CD4-positive, alpha-beta T cell treated with Interleukin-15 for 4 hours (primary cell): Measurements from ENCODE around the gene DLEC1.

Source experiments
- DNase-seq: peaks from one replicate; pipeline ENCODE4 v3.0.0-alpha.2; 2020; ENCODE audit warnings: low spot score

The DLEC1 gene

GRCh38 chr3:38138349-38139190 is 99.6 kb downstream of the DLEC1 start, which contains the start of gene MYD88:
Gene MYD88 (plus strand): TSS chr3:38138661. CDS start chr3:38138701, 40 bp downstream.
- DNase-seq, result peak; percentile 79

GRCh38 chr3:38139191-38139590 is 100.2 kb downstream of the DLEC1 start:
- no peak for DNase-seq

DNA sequence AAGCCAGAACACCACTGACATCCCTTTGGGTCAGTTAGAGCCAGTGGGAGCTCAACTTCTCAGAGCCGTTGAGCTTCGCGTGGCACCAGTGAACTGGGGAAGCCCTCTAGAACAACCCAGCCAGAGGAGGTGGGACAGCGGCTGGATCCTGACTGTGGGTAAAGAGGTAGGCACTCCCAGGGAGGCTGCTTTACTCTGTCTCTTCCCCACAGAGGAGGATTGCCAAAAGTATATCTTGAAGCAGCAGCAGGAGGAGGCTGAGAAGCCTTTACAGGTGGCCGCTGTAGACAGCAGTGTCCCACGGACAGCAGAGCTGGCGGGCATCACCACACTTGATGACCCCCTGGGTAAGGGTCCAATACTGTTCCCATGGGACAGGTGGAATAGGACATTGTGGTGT is 100.6 kb downstream of the DLEC1 start:
- no peak for DNase-seq

DNA sequence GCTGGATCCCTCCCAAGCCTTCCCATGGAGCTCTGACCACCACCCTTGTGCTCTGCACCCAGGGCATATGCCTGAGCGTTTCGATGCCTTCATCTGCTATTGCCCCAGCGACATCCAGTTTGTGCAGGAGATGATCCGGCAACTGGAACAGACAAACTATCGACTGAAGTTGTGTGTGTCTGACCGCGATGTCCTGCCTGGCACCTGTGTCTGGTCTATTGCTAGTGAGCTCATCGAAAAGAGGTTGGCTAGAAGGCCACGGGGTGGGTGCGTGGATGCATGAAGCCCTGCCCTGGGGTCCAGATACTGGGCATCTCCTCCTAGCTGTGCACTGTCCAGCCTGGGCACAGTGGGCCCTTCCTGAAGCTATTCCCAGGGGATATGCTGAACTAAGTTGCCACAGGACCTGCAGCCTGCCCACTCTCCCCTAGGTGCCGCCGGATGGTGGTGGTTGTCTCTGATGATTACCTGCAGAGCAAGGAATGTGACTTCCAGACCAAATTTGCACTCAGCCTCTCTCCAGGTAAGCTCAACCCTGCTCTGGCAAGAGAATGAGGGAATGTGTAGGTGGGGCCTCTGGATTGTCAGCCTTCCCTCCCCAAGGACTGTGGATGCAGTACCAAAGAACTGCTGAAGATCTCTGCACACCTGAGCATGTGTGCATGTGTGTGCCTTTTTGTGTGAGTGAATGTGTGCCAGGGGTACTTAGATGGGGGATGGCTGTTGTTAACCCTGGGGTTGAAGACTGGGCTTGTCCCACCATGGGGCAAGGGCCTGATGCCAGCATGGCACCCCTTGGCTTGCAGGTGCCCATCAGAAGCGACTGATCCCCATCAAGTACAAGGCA is 101.5 kb downstream of the DLEC1 start:
- no peak for DNase-seq

- DNase-seq, result no peak
Observed at GRCh38 chr3:38141173-38141951, 102.4 kb downstream of the DLEC1 start.

DNA sequence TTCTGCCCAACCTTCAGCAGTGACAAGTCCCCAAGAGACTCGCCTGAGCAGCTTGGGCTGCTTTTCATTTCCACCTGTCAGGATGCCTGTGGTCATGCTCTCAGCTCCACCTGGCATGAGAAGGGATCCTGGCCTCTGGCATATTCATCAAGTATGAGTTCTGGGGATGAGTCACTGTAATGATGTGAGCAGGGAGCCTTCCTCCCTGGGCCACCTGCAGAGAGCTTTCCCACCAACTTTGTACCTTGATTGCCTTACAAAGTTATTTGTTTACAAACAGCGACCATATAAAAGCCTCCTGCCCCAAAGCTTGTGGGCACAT is 102.9 kb downstream of the DLEC1 start:
- no peak for DNase-seq

DNA sequence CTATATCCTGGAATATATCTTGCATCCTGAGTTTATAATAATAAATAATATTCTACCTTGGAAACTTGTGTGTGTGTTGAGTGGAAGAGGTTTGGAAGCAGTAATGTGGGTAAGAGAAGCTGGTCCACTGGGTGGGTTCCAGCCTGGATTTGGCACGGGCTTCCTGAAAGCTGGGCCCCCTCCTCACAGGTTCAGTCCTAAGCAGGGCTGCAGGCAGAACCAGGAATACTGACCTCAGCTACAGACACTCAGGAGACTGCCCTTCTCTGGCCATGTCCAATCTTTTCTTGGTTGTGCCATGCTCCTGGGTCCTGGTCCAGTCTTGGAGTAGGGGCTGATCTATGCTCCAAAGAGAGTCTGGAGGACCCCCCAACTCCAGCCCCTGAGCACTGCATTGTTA is 104.0 kb downstream of the DLEC1 start:
- no peak for DNase-seq

DNA sequence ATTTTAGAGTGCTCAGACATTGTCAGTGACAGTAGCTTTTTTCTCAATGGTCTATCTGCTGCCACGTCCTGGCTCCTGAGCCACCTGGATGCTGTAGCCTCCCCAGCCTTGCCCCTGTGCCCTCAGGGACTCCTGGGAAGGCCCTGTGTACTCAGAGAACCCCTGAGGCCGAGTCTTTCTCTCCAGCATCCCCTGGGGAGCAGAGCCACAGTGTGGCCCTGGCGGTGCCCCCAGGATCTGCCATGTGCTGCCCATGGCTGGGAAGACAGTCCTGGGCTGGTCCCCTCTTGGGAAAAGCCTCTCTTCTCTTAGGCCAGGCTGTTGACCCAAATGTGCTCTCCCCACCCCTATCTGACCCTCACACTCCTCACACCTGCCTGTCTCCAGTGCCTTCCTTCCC is 104.5 kb downstream of the DLEC1 start:
- no peak for DNase-seq

- no peak for DNase-seq
Observed at GRCh38 chr3:38146504-38146903, 107.5 kb downstream of the DLEC1 start.

GRCh38 chr3:38147421-38147820 is 108.4 kb downstream of the DLEC1 start:
- DNase-seq, result no peak

GRCh38 chr3:38148311-38148882 is 109.4 kb downstream of the DLEC1 start:
- DNase-seq, result no peak

- DNase-seq, result no peak
Observed at GRCh38 chr3:38149708-38150107, 110.7 kb downstream of the DLEC1 start.

DNA sequence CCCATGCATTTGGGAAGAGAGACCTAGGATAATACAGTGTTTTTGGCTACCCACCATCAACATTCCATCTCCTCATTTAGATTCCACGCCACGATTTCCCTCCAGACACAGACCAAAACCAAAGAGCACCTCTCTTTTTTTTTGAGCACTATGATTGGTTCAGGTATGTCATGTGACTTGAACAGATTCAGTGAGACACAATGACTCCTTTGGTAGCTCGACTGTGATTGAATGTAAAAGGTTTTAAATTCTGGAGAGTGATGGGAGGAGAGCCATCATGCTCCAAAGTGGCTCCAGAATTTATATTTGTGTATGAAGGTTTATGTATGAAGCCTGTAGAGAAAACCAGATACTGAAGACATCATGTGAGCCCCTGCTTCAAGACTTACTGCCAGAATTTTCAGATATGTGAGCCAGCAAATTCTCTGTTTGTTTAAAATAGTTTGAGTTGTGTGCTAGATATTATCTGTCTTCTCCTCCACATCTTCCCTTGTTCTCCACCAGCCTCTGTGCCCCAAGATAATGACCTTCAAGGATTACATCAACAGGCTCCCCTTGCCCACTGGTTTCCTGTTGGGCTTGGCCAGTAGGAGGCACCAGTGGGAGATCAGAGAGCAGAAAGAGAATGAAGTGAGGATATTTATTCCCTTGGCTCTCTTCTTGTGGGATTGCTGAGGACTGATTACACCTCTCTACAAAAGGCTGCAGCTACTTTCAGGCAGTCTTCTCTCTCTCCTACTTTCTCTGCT is 111.9 kb downstream of the DLEC1 start:
- DNase-seq, result no peak

DNA sequence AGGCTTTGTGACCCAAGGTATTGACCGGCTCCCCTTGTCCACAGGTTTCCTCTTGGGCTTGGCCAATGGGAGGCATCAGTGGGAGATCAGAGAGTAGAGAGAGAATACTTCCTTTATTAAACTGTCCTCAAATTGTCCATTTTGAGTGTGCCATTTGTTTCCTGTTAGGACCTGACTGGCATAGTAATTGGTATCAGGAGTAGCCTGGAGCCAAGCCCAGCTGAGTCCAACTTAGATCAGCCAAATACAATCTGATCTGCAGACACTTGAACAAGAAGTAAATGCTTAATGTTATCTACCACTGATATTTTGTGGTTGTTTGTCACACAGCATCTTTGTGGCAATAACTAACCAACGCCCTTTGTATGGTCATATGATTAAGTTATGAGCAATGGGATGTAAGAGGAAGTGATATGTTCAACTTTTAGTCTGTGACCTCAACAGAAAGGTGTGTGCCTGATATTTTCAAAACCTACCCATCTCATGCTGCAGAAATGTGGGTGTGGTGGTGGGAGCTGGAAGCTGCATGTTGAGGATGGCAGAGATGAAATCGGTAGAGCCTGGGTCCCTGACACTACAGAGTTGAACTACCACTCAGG is 112.8 kb downstream of the DLEC1 start:
- peak; percentile 54 for DNase-seq

DNA sequence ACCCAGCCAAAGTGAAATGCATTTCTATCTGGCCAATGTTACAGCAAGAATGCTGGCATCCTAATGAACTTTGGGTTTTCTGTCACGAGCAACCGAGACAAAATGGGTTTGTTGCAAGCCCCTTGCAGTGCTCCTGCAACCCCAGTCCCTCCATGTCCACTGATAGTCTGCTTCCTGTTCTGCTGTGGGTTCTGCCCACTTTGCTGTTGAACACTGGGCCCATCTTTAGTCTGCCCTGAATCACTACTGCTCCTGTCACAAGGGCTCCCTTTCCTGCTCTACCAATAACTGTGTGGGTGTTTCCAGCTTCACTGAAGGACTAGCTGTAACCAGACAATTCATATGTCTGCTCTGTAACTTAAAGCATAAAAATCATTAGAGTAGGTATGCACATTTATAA is 113.6 kb downstream of the DLEC1 start:
- DNase-seq, result no peak

DNA sequence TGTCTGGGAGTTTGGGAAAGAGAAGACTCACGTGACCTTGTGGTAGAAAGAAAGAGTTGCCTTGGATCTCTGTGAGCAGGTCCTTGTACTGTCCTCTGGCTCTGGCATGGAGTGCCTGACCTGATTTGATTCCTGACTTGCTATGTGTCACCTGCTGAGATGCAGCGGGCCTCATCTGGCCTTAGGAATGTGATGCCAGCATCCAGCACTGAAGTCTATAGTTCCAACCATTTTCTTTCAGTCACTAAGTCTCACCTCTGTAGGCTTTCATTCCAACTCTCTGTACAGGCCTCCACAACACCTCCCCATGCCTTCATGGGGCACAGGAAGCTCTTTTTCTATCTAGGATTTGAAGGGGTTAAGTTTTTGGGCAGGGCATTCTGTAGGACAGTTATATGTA is 114.2 kb downstream of the DLEC1 start:
- DNase-seq, result no peak

GRCh38 chr3:38154033-38154494 is 115.1 kb downstream of the DLEC1 start:
- no peak for DNase-seq

DNA sequence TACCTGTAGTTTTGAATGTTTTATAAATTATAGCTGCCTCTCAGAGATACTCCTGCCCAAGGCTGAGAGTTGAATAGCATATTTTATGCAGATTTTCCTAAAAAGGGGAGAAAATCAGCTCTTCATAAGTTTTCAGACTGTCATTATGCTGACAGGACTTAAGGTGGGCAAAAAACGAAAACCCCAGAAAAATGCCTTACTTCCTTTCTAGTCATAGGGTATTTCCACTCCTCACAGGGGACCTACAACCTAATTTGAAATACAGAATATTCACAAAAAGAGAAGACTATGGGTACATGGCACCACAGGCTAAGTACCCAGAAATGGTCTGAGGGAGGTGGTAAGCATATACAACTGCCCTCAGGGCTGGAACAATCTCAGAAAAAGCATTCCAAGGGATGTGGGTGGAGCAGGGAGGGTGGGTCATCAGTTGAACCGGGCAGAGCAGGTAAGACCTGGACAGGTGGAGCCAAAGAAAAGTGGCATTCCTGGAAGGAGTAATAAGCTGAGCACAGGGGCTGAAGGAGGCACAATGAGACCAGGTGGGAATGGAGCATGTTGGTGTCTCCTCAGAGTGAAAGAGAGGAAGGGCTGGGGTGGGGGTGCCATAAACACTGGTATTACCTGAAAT is 115.7 kb downstream of the DLEC1 start:
- no peak for DNase-seq

DNA sequence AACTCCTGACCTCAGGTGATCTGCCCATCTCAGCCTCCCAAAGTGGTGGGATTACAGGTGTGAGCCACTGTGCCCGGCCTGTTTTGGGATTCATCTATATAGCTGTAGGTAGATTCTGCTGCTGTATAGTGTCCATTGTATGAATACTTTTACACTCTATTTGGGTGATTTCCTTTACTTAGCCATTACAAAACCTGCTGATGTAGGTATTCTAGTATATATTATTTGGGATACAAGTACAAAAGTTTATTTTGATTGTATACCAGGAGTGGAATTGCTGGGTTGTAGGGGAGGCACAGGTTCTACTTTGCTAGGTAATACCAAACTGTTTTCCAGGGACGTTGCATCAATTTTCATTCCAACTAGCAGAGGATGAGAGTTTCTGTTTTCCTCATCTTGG is 116.8 kb downstream of the DLEC1 start:
- DNase-seq, result no peak

DNA sequence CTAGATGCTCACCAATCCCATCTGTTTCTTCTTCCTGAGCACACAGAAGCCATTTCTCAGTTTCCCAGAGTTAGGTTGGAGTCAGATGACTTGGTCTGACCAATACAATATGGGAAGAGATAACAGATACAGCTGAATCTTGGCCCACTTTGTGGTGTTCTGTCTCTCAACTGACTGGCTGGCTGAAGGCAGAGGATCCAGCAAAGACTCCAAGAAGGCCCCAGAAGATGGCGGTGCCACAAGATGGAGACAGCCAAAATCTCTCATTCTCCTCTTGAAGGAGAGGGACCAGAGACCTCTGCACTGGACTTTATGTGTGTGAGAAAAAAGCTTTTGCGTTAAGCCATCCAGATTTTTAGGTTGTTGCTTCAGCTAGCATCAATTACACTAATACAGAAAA is 118.1 kb downstream of the DLEC1 start:
- DNase-seq, result no peak
